Spleen (tissue), 7 donors: Measurements from ENCODE around the gene DNAH6.
A peak's percentile ranks its signal among the peaks of the same experiment; 100 is the strongest.

Source experiments
- CTCF ChIP-seq, 11 experiments: fragments of 200-600 bp in 7 of 11; fragments of 450-650 bp in 4 of 11; sonication (generic) in 4 of 11; IDR thresholded peaks in 8 of 11; conservative IDR thresholded peaks in 3 of 11; 1 replicate in 7 of 11; 2 replicates in 4 of 11; pipeline versions ENCODE4 v1.4.0 to v1.8.0; 2016 to 2021; ENCODE audit warnings: antibody characterized with exemption in 11 of 11, inconsistent platforms in 4 of 11, mild to moderate bottlenecking in 1 of 11
- POLR2AphosphoS5 ChIP-seq, 3 donors: sonication (generic); formaldehyde crosslinking; IDR thresholded peaks; one replicate each; pipeline ENCODE4 v1.5.1; 2017; ENCODE audit warnings: antibody characterized with exemption in 3 of 3
- donor health status: DM: no; HTN: no; CAD: no; lungs with moderate emphysema.
- donor health status: DM: no; HTN: no; CAD: no.
- donor health status: DM: no; HTN: no; CAD: no.

GRCh38 chr2:84832772-84833461, 316.6 kb downstream of the DNAH6 start:
- TF ChIP-seq POLR2AphosphoS5 (IDR thresholded peaks at IDR 0.05) (peak in 1 of 3 donors; percentile 39), CTCF (IDR thresholded peaks at IDR 0.05 in 8 of 11, conservative IDR thresholded peaks at IDR 0.05 in 3 of 11) (no peak)
